ENCODE results near the gene OOSP1. TPM values are rescaled to one million over a fixed set of nuclear protein-coding genes. Genes with fewer than 3 reads are reported as not detected.

OOSP1 gene
- total RNA-seq, 1 donor from 2014 or later, result not detected

DNA sequence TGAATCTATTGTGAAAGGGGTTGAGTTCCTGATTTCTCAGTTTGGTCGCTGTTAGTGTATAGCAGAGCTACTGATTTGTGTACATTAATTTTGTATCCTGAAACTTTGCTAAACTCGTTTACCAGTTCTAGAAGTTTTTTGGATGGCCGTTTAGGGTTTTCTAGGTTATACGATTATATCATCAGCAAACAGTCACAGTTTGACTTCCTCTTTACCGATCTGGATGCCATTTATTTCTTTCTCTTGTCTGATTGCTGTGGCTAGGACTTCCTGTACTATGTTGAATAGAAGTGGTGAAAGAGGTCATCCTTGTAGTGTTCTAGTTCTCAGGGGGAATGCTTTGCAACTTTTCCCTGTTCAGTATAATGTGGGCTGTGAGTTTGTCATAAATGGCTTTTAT is 54.2 kb downstream of the OOSP1 start:
- no peaks in the 10 kb centered on the region for H3K4me1 ChIP-seq
- no peak overlapping the region for H3K4me3 ChIP-seq
- H3K27ac ChIP-seq, result no peak overlapping the region
- DNase-seq, result no peak
- no peak for ATAC-seq
- peaks cover 3% of the 10 kb centered on the region for H3K9me3 ChIP-seq
- TF ChIP-seq CTCF (IDR thresholded peaks at IDR 0.05), result no peak
- H3K36me3 ChIP-seq, result no peaks in the 10 kb centered on the region
- no peaks in the 10 kb centered on the region for H3K27me3 ChIP-seq
- intact Hi-C loops (cut with DNase I), result no loop called here

DNA sequence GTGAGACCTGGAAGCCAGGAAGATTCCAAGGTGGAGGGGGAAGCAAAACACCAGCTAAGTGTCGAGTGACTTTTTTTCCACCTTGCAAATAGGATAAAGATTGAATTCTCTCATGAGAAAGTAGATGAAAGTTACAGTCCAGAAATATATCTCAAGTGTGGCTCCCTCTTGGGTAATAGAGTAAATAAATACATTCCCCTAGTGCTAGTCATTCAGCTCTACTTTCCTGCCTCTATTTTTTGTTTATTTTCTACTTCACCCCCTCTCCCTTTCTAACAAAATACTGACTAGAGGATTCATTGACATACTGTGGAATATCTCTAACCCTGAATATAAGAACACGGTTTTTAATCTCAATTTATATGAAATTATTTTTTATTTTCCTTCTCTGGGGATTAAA is 59.6 kb downstream of the OOSP1 start:
- Histone ChIP-seq H3K27me3 (no peaks in the 10 kb centered on the region), H3K4me3 (no peak overlapping the region), H3K4me1 (no peaks in the 10 kb centered on the region), H3K36me3 (no peaks in the 10 kb centered on the region), H3K27ac (no peak overlapping the region), H3K9me3 (no peaks in the 10 kb centered on the region)
- ATAC-seq, result no peak
- no peak for DNase-seq
- intact Hi-C loops (cut with DNase I), result no loop called here
- TF ChIP-seq CTCF (IDR thresholded peaks at IDR 0.05), result no peak

GRCh38 chr11:59999691-60000090 is 61.5 kb downstream of the OOSP1 start:
- H3K4me1 ChIP-seq, result no peaks in the 10 kb centered on the region
- TF ChIP-seq CTCF (IDR thresholded peaks at IDR 0.05), result no peak

DNA sequence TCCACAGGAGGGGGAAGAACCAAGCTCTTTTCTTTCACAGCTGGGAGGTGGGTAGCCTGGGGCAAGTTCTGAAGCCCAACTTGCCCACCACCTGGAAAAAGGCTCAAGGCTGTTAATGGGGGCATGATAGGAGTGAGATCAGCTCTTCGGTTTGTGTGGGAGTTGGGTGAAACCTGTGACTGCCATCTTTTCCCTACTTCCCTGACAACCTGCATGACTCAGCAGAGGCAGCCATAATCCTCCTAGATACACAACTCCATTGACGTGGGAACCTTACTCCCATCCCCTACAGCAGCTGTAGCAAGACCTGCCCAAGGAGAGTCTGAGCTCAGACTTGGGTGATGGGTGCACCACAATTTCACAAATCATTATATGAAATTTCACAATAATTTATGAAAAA is 65.5 kb downstream of the OOSP1 start:
- intact Hi-C loops (cut with DNase I), result no loop called here
- no peak overlapping the region for H3K4me3 ChIP-seq
- no peaks in the 10 kb centered on the region for H3K9me3 ChIP-seq
- no peak for ATAC-seq
- H3K4me1 ChIP-seq, result no peaks in the 10 kb centered on the region
- H3K27ac ChIP-seq, result no peak overlapping the region
- no peak for DNase-seq
- no peaks in the 10 kb centered on the region for H3K36me3 ChIP-seq
- H3K27me3 ChIP-seq, result no peaks in the 10 kb centered on the region
- no peak for TF ChIP-seq CTCF (IDR thresholded peaks at IDR 0.05)

More at GRCh38 chr11:59999691-60000090, 61.5 kb downstream of the OOSP1 start:
- Histone ChIP-seq H3K27ac (no peak overlapping the region), H3K4me3 (no peak overlapping the region), H3K9me3 (no peaks in the 10 kb centered on the region), H3K27me3 (no peaks in the 10 kb centered on the region), H3K36me3 (no peaks in the 10 kb centered on the region)
- intact Hi-C loops (cut with DNase I), result no loop called here
- ATAC-seq, result no peak
- DNase-seq, result no peak

GRCh38 chr11:60005360-60005759 is 67.1 kb downstream of the OOSP1 start:
- intact Hi-C loops (cut with DNase I), result no loop called here
- no peak overlapping the region for H3K4me3 ChIP-seq
- no peak overlapping the region for H3K27ac ChIP-seq
- TF ChIP-seq CTCF (IDR thresholded peaks at IDR 0.05), result no peak
- no peak for ATAC-seq
- H3K36me3 ChIP-seq, result no peaks in the 10 kb centered on the region
- H3K4me1 ChIP-seq, result no peaks in the 10 kb centered on the region
- no peaks in the 10 kb centered on the region for H3K27me3 ChIP-seq
- no peak for DNase-seq
- H3K9me3 ChIP-seq, result no peaks in the 10 kb centered on the region

Other genes starting within 250 kb of the OOSP1 start
- not detected for gene OR10V1, start 224.6 kb upstream of the OOSP1 start, total RNA-seq
- gene STX3, start 183.1 kb upstream of the OOSP1 start, total RNA-seq, result 75.1 TPM
- 30.1 TPM for gene MRPL16, start 127.7 kb upstream of the OOSP1 start, total RNA-seq
- gene CBLIF, start 92.9 kb upstream of the OOSP1 start, total RNA-seq, result not detected
- not detected for gene TCN1, start 71.9 kb upstream of the OOSP1 start, total RNA-seq
- not detected for gene OOSP3, start 59.6 kb upstream of the OOSP1 start, total RNA-seq
- not detected for gene OOSP4A, start 25.6 kb downstream of the OOSP1 start, total RNA-seq
- not detected for gene OOSP4B, start 78.7 kb downstream of the OOSP1 start, total RNA-seq
- not detected for gene OOSP2, start 102.0 kb downstream of the OOSP1 start, total RNA-seq
- not detected for gene MS4A3, start 118.2 kb downstream of the OOSP1 start, total RNA-seq
- gene MS4A2, start 150.2 kb downstream of the OOSP1 start, total RNA-seq, result 20.6 TPM
- 112 TPM for gene MS4A6A, start 244.7 kb downstream of the OOSP1 start, total RNA-seq

Measured in upper lobe of right lung (tissue), 1 donor.